Brain microvascular endothelial cell (primary cell): ENCODE results near the gene CHSY1.

Experiments used
- DNase-seq: peaks from one replicate; pipeline ENCODE4 v3.0.0-alpha.2; 2020
- H3K27ac ChIP-seq: fragments of 250-450 bp; sonication (Bioruptor Pico); 2 replicates; pipeline ENCODE4 v1.5.1; 2020; ENCODE audit warnings: mild to moderate bottlenecking, moderate library complexity
- H3K27me3 ChIP-seq: fragments of 250-450 bp; sonication (Bioruptor Pico); replicated peaks from 2 replicates; pipeline ENCODE4 v1.5.1; 2020; ENCODE audit warnings: mild to moderate bottlenecking
- H3K36me3 ChIP-seq: fragments of 250-450 bp; sonication (Bioruptor Pico); replicated peaks from 2 replicates; pipeline ENCODE4 v1.5.1; 2020; ENCODE audit warnings: mild to moderate bottlenecking
- H3K4me3 ChIP-seq: 2 replicates; pipeline ENCODE4 v1.5.1; 2011; ENCODE audit warnings: low read depth, mild to moderate bottlenecking, control low read depth, low read length, moderate library complexity
- in situ Hi-C: cut with HindIII; loops from 2 replicates; pipeline ENCODE4 v1.10.0; 2017; ENCODE audit warnings: low sequenced_read_pairs, low pct_ligation_motif_present
- TF ChIP-seq, protein P1 (sequence below): IDR thresholded peaks from 2 replicates; pipeline ENCODE4 v1.5.1; 2011; ENCODE audit warnings: low read depth, mild to moderate bottlenecking, moderate library complexity, low read length, control low read depth, inconsistent platforms; ENCODE audit errors: missing control alignments

The CHSY1 gene

DNA sequence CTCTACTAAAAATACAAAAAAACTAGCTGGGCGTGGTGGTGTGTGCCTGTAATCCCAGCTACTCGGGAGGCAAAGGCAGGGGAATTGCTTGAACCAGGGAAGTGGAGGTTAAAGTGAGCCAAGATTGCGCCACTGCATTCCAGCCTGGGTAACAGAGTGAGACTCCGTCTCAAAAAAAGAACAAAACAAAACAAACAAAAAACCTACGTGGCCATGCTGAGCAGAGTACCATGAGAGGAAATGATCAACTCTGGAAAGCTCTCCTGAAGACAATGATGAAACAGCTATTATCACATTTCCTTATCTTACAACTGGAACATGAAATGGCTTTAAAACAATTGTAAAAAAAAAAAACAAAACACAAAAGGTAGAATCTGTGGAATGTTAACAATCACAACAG, 75.2 kb downstream of the CHSY1 start:
- Histone ChIP-seq H3K36me3 (peaks cover 37% of the 10 kb centered on the region), H3K4me3 (no peak overlapping the region), H3K27me3 (no peaks in the 10 kb centered on the region), H3K27ac (peak overlapping the region; percentile 56)
- in situ Hi-C loops: no loop called here
- DNase-seq: peak; percentile 69
- TF ChIP-seq, protein P1, sequence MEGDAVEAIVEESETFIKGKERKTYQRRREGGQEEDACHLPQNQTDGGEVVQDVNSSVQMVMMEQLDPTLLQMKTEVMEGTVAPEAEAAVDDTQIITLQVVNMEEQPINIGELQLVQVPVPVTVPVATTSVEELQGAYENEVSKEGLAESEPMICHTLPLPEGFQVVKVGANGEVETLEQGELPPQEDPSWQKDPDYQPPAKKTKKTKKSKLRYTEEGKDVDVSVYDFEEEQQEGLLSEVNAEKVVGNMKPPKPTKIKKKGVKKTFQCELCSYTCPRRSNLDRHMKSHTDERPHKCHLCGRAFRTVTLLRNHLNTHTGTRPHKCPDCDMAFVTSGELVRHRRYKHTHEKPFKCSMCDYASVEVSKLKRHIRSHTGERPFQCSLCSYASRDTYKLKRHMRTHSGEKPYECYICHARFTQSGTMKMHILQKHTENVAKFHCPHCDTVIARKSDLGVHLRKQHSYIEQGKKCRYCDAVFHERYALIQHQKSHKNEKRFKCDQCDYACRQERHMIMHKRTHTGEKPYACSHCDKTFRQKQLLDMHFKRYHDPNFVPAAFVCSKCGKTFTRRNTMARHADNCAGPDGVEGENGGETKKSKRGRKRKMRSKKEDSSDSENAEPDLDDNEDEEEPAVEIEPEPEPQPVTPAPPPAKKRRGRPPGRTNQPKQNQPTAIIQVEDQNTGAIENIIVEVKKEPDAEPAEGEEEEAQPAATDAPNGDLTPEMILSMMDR: no peak

DNA sequence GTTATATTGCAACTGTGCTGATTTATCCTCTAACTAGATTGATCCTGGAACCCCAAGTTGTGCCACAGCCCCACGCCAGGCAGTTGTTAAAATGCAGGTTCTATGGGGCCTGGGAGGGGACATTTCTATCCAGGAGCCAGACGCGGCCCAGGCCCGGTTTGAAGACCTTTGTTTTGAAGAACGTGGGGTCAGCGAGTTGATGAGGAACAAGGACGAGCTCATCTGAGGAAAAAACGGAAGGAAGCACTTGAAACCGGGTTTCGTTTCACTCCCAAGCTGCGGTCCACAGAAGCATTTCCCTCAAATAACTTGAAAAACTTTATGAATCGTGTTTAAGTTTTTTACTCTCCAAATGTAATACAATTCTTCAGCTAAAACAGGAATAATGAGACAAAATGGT, 76.4 kb downstream of the CHSY1 start:
- in situ Hi-C loops: no loop called here
- Histone ChIP-seq H3K27ac (no peak overlapping the region), H3K4me3 (no peak overlapping the region), H3K36me3 (peaks cover 27% of the 10 kb centered on the region), H3K27me3 (no peaks in the 10 kb centered on the region)
- TF ChIP-seq, protein P1: no peak
- DNase-seq: no peak

DNA sequence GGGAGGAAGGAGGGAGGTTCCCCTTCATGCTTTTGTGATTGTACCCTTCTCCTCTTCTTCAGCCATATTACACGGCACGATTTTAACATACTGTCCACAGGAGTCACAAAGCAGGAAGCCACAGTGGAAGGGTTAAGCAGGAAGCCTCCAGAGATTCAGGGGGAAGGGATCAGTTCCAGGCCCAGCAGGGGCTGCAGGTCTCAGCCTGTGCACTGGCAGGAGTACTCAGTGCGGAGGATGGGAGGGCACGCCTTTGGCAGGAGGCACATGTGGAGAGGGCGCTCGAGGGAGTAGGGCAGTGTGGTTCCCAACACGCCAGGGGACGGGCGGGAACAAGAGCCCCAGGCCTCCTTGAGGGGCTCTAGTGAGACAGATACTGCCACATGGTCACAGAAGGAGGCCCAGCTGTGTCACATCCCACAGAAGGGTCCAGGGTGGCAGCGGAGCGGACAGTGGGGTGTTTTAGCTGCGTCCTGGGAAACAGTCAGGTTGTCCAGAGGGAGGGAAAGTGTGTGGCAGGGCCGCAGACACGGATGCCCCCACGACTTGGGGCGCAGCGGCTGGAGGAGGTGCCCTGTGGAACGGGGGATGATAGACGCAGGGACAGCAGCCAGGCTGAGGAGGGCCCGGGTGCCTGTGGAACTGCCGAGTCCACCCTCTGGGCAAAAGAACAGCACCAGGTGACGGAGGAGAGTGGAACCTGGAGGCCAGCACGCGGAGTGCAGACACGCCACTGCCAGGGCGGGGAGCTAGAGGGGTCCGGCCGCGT, 77.5 kb downstream of the CHSY1 start:
- in situ Hi-C loops: no loop called here
- no peak for DNase-seq
- TF ChIP-seq, protein P1: no peak
- Histone ChIP-seq H3K36me3 (peaks cover 27% of the 10 kb centered on the region), H3K27me3 (no peaks in the 10 kb centered on the region), H3K27ac (no peak overlapping the region), H3K4me3 (no peak overlapping the region)

DNA sequence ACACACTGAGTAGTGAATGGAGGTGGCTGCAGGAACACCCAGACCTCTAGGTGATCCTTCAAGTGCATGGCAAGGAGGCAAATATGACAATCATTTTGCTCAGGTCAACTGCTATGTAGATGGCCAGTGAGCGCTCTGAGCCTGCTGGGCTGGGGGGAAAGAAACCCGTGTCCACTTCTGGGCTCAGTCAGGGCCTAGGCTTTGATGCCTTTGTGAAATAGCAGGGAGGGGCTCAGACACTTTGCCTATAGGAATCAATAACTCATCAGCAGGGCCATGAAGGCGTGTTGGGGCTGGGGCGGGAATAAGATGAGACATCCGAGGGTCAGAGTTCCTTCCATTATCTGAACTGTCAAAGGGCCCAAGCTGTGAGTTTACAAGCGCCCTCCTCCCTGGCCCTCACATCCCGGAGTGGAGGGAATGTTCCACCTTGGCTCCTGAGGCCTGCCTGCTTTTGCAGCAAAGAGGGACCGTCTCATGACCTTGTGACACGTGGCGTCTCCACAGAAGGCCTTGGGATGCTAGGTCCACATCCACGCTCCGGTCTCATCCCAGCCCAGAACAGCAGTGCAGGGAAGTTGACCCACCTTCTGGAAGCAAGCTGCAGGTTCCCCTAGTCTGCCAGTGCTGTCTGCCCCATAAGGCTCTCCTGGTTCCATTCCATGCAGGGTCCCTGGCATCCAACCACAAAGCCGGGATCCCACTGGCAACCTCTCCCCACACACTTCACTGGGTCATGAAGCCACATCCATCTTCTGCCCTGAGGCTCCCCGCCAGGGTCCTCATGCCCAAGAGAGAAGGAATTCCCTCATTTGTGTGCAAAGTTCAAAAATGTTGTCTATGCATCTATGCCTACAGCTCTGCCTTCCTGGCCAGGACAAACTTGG, 78.4 kb downstream of the CHSY1 start:
- in situ Hi-C loops: no loop called here
- H3K36me3 ChIP-seq: peaks cover 24% of the 10 kb centered on the region
- H3K27ac ChIP-seq: no peak overlapping the region
- H3K4me3 ChIP-seq: no peak overlapping the region
- TF ChIP-seq, protein P1: no peak
- no peak for DNase-seq
- H3K27me3 ChIP-seq: no peaks in the 10 kb centered on the region

DNA sequence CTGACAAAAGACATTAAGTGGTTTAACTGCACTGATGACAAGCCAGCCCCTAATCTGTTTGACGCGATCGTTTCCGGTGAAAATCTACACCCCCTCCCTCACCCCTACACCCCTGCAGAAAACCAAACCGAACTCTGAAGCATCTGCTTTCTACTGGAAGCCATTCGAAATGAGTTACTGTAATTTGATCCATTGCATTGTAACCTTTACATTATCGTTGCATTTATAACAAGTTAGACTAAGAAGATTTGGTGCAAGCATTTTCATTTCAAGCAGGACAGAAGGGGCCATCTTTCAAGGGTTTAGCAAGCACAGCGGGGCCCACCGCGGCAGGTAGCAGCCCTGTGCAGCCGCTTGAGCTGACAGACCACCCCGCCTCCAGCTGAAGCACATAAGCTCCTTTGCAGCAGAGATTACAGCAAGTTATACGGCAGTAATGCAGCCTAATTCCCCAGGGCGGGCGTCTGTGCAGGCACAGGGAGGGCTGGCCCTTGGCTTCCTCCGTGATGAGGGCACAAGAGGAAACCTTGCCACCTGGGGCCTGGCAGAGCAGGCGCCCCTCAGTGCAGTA, 79.3 kb downstream of the CHSY1 start:
- Histone ChIP-seq H3K4me3 (no peak overlapping the region), H3K27ac (no peak overlapping the region), H3K36me3 (peaks cover 16% of the 10 kb centered on the region), H3K27me3 (no peaks in the 10 kb centered on the region)
- TF ChIP-seq, protein P1: no peak
- no peak for DNase-seq
- in situ Hi-C loops: no loop called here
